Pancreas (tissue), 10 donors: ENCODE results near the gene PEAK1. TPM values are rescaled to one million over a fixed set of nuclear protein-coding genes. Genes with fewer than 3 reads are reported as not detected.

ENCODE experiments used
- ATAC-seq, 4 donors: fragments of 200-7000 bp; cut with Tn5 transposase; one replicate each; pipeline versions ENCODE4 v1.8.0 to v1.9.1; 2020; ENCODE audit warnings: mild to moderate bottlenecking in 4 of 4, moderate library complexity in 4 of 4
- DNase-seq, 6 donors: peaks; one replicate each; pipeline ENCODE4 v3.0.0-alpha.2; 2020
- FAIRE-seq: peaks from 2 replicates; lab custom pipeline; 2012; peaks lifted over from hg19 to GRCh38; lab: Jason Lieb, UNC
- H3K27ac ChIP-seq, 4 donors: fragments of 200-600 bp; sonication (generic); 1 replicate in 3 of 4; 2 replicates in 1 of 4; pipeline versions ENCODE4 v1.5.0 to v1.8.0; 2020
- H3K27me3 ChIP-seq, 4 donors: fragments of 200-600 bp; one replicate each; pipeline ENCODE4 v1.8.0; 2021
- H3K36me3 ChIP-seq, 3 donors: fragments of 200-600 bp; sonication (generic) in 1 of 3; one replicate each; pipeline versions ENCODE4 v1.5.0 to v1.8.0; 2020 to 2021
- H3K4me1 ChIP-seq, 3 donors: fragments of 200-600 bp; one replicate each; pipeline ENCODE4 v1.8.0; 2021
- H3K4me3 ChIP-seq, 4 donors: fragments of 200-600 bp; sonication (generic) in 2 of 4; one replicate each; pipeline versions ENCODE4 v1.5.0 to v1.8.0; 2020 to 2021
- H3K9me3 ChIP-seq, 4 donors: fragments of 200-600 bp; one replicate each; pipeline ENCODE4 v1.8.0; 2021
- CTCF ChIP-seq, 4 donors: fragments of 200-600 bp; sonication (generic) in 3 of 4; IDR thresholded peaks; one replicate each; pipeline versions ENCODE4 v1.5.0 to v1.8.0; 2021; ENCODE audit warnings: antibody characterized with exemption in 4 of 4
- WGBS, 2 donors: extraction: QIAGEN DNeasy Blood & Tissue Kit; methylation state at CpG; one replicate each; pipeline ENCODE4 v1.1.7; 2013; 5-methylcytosine and 5-hydroxymethylcytosine counted together
- intact Hi-C, 3 donors: fragments of 100-400 bp; cut with DNase I; formaldehyde crosslinking; loops; one replicate each; pipeline versions ENCODE4 v1.11.1 to v1.14.2; 2022
- polyA plus RNA-seq, 2 donors: library from polyadenylated mRNA; stranded (reverse); fragments of 200-250 nt; gene quantifications; one replicate each; pipeline ENCODE4 v1.2.3, GENCODE V29; 2013
- total RNA-seq, 6 donors: library from RNA; stranded (reverse); fragmentation: NEBNext Ultra II Directional in 4 of 6; extraction: Animal tissue kit (Norgen Biotek cat#: 25700) in 4 of 6; gene quantifications; one replicate each; pipeline versions ENCODE4 v1.2.1 to v1.2.4, GENCODE V29; 2021 to 2023
- donor health status: healthy with polysubstance abuse.
- donor health status: DM: no; HTN: no; CAD: no; lungs with moderate emphysema.
- donor health status: DM: no; HTN: no; CAD: no.
- donor health status: control.
- donor health status: control.
- donor health status: Bipolar disorder and iron deficiency.
- donor health status: DM: yes; HTN: yes; CAD: no.
- donor health status: DM: no; HTN: no; CAD: no.
- donor health status: DM: no; HTN: no; CAD: no.
- donor health status: DM: yes; HTN: yes; CAD: no.

Gene PEAK1
- total and polyA plus RNA-seq, 8 donors = 1.8 to 27.6 (median 12.1) TPM

DNA sequence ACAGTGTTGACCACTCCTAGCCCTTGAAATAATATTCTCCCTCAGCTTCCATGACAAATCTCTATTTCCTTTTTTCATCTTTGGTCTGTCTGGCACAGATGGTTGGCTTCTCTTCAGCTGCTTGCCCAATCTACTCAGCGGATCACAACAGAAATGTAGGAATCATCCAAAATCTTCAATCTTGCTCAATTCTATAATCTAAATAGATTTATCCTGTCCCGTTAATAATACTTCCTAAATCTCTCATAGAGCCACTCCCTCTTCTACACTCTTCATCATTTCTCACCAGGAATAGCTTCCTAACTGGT, 3.8 kb downstream of the PEAK1 start:
- FAIRE-seq (no peak), ATAC-seq (no peak), DNase-seq (no peak)
- Histone ChIP-seq H3K27ac (no peak overlapping the region), H3K4me3 (no peak overlapping the region), H3K4me1 (peaks cover 0 to 16% (median 7%) of the 10 kb centered on the region in 3 donors), H3K27me3 (no peaks in the 10 kb centered on the region), H3K36me3 (no peaks in the 10 kb centered on the region), H3K9me3 (no peaks in the 10 kb centered on the region)
- WGBS, 2 donors = 66 to 71% methylated on average over 2 of the region's 2 CpGs
- intact Hi-C loops = no loop called here
- TF ChIP-seq CTCF (IDR thresholded peaks at IDR 0.05) = no peak

DNA sequence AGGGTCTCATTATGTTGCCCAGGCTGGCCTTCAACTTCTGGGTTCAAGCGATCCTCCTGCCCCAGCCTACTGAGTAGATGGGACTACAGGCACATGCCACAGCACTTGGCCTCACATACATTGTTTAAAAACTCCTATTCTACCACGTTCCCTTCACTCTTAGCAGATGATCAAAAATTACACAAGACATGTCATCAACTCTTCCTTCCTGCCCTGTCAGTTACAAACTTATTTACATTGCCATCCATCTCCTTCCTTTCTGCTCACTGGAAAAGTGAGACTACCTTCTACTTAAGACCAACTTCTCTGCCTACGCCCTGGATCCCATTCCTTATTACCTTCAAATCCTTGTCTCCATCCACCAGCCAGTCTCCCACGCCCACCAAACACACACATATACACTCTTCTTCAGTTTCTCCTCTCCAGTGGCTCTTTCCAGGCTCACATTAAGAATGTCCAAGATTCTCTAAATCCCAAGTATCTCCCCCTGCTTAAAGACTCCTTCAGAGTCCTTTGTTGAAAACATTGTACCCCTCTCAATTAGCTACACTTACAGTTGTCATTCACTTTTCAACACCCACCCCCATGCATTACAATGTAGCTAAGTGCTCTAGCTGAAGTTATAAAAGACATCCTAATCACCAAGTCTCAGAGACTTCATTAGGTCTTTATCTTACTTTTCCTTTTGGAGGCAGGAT, 4.3 kb downstream of the PEAK1 start:
- H3K4me1 ChIP-seq = peaks cover 4 to 16% (median 7%) of the 10 kb centered on the region in 3 donors
- H3K4me3 ChIP-seq = no peak overlapping the region
- DNase-seq = no peak
- TF ChIP-seq CTCF (IDR thresholded peaks at IDR 0.05) = no peak
- no peak for FAIRE-seq
- WGBS, 2 donors = 83 to 88% methylated on average over 4 of the region's 4 CpGs
- H3K9me3 ChIP-seq = no peaks in the 10 kb centered on the region
- intact Hi-C loops = no loop called here
- H3K36me3 ChIP-seq = no peaks in the 10 kb centered on the region
- ATAC-seq = no peak
- no peaks in the 10 kb centered on the region for H3K27me3 ChIP-seq
- no peak overlapping the region for H3K27ac ChIP-seq

DNA sequence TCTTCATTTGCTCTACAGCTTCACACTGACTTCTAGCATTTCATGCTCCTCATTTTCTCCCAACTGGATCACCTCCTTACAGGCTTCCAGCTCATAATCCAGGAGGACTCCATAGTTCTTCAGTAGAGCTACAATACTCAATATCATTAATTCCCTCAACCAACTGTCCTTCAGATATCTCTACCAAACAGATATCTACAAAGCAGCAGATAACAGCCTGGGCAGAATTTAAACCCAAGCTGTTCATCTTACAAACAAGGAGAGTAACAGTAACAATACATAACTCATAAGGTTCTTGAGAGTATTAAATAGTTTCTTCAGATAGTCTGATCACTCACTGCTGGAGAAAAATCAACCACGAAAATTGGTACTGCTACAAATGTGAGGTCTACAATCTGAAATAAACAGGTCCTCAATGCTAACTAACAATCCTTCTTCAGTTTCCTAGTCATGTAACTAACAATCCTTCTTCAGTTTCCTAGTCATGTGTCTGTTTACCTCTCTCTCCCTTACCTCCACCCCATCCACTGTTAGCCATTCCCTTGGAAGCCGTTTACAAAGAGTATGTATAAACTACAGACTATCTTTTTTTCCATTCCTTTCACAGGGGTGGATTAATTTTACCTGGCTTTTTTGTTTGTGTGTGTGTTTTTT, 5.0 kb downstream of the PEAK1 start:
- ATAC-seq (no peak), FAIRE-seq (no peak), DNase-seq (no peak)
- Histone ChIP-seq H3K4me3 (no peak overlapping the region), H3K36me3 (no peaks in the 10 kb centered on the region), H3K27me3 (no peaks in the 10 kb centered on the region), H3K9me3 (no peaks in the 10 kb centered on the region), H3K27ac (no peak overlapping the region), H3K4me1 (peaks cover 5 to 21% (median 14%) of the 10 kb centered on the region in 3 donors)
- intact Hi-C loops = no loop called here
- WGBS, 2 donors = 80 to 83% methylated on average over 2 of the region's 2 CpGs
- no peak for TF ChIP-seq CTCF (IDR thresholded peaks at IDR 0.05)

DNA sequence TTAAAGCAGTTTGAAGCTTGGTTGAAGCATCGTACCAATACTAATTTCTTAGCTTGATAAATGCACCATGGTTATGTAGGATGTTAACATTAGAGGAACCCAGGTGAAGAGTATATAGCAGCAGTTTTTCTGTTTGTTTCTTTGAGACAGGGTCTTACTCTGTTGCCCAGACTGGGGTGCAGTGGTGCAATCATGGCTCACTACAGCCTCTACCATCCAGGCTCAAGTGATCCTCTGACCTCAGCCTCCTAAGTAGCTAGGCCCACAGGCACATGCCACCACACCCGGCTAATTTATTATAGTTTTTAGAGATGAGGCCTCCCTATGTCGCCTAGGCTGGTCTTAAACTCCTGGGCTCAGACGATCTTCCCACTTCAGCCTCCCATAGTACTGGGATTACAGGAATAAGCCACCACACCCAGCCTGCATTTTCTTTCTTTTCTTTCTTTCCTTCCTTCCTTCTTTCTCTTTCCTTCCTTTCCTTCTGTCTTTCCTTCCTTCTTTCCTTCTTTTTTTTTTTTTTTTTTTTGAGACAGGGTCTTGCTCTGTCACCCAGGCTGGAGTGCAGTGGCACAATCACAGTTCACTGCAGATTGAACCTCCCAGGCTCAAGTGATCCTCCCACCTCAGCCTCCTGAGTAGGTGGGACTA, 6.1 kb downstream of the PEAK1 start:
- 87 to 88% methylated on average over 4 of the region's 4 CpGs for WGBS, 2 donors
- ATAC-seq (no peak), DNase-seq (no peak), FAIRE-seq (no peak)
- no peaks in the 10 kb centered on the region for H3K9me3 ChIP-seq
- no peak overlapping the region for H3K4me3 ChIP-seq
- intact Hi-C loops = no loop called here
- no peaks in the 10 kb centered on the region for H3K27me3 ChIP-seq
- peaks cover 5 to 26% (median 14%) of the 10 kb centered on the region in 3 donors for H3K4me1 ChIP-seq
- no peak for TF ChIP-seq CTCF (IDR thresholded peaks at IDR 0.05)
- no peak overlapping the region for H3K27ac ChIP-seq
- no peaks in the 10 kb centered on the region for H3K36me3 ChIP-seq
